Peyer's patch (tissue), 4 donors: ENCODE results near the gene LIPT2. TPM values are rescaled to one million over a fixed set of nuclear protein-coding genes. Genes with fewer than 3 reads are reported as not detected.

ENCODE experiments used
- DNase-seq, 3 donors: peaks; one replicate each; pipeline ENCODE4 v3.0.0-alpha.2; 2017 to 2019
- H3K27ac ChIP-seq, 4 donors: fragments of 200-600 bp; sonication (generic); one replicate each; pipeline ENCODE4 v1.5.1; 2016 to 2019
- H3K27me3 ChIP-seq, 2 donors: fragments of 200-600 bp; sonication (generic); one replicate each; pipeline ENCODE4 v1.5.1; 2019
- H3K36me3 ChIP-seq, 3 donors: fragments of 200-600 bp; sonication (generic); one replicate each; pipeline ENCODE4 v1.5.1; 2016 to 2019
- H3K4me1 ChIP-seq, 4 donors: fragments of 200-600 bp; sonication (generic); one replicate each; pipeline ENCODE4 v1.5.1; 2016 to 2019
- H3K4me3 ChIP-seq, 4 donors: fragments of 200-600 bp; sonication (generic); 1 replicate in 3 of 4; 2 replicates in 1 of 4; pipeline ENCODE4 v1.5.1; 2016 to 2019; ENCODE audit warnings: mild to moderate bottlenecking in 1 of 4
- H3K9me3 ChIP-seq, 4 donors: fragments of 200-600 bp; sonication (generic); one replicate each; pipeline ENCODE4 v1.5.1; 2016 to 2019; ENCODE audit warnings: mild to moderate bottlenecking in 1 of 4
- POLR2A ChIP-seq, 2 donors: fragments of 450-650 bp; IDR thresholded peaks; one replicate each; pipeline ENCODE4 v1.5.1; 2017; ENCODE audit warnings: antibody characterized with exemption in 2 of 2, mild to moderate bottlenecking in 2 of 2, moderate library complexity in 2 of 2
- small RNA-seq, 2 donors: library from RNA; depleted of rRNA; stranded (forward); fragments of <200 nt; gene quantifications; one replicate each; pipeline ENCODE3, GENCODE V24; 2016
- total RNA-seq, 4 donors: library from RNA; depleted of rRNA; stranded (reverse); fragments of >200 nt; gene quantifications; one replicate each; pipeline ENCODE4 v1.1.0, GENCODE V29; 2016
- TF ChIP-seq, protein P1 (sequence below), 6 experiments: fragments of 450-650 bp in 4 of 6; fragments of 200-600 bp in 2 of 6; sonication (generic) in 1 of 6; IDR thresholded peaks; one replicate each; pipeline ENCODE4 v1.5.1; 2017 to 2019; ENCODE audit warnings: antibody characterized with exemption in 6 of 6, mild to moderate bottlenecking in 3 of 6, moderate library complexity in 1 of 6

LIPT2 gene
- total RNA-seq, 4 donors from 2014 or later, result 7.5 to 9.6 (median 7.9) TPM; not detected in 1

- Histone ChIP-seq H3K4me1 (peaks cover 0 to 19% (median 1%) of the 10 kb centered on the region in 4 donors), H3K9me3 (no peaks in the 10 kb centered on the region), H3K36me3 (no peaks in the 10 kb centered on the region), H3K4me3 (no peak overlapping the region), H3K27me3 (no peaks in the 10 kb centered on the region), H3K27ac (peak overlapping the region in 2 of 4 donors; percentile 25 to 46)
- TF ChIP-seq, protein P1, sequence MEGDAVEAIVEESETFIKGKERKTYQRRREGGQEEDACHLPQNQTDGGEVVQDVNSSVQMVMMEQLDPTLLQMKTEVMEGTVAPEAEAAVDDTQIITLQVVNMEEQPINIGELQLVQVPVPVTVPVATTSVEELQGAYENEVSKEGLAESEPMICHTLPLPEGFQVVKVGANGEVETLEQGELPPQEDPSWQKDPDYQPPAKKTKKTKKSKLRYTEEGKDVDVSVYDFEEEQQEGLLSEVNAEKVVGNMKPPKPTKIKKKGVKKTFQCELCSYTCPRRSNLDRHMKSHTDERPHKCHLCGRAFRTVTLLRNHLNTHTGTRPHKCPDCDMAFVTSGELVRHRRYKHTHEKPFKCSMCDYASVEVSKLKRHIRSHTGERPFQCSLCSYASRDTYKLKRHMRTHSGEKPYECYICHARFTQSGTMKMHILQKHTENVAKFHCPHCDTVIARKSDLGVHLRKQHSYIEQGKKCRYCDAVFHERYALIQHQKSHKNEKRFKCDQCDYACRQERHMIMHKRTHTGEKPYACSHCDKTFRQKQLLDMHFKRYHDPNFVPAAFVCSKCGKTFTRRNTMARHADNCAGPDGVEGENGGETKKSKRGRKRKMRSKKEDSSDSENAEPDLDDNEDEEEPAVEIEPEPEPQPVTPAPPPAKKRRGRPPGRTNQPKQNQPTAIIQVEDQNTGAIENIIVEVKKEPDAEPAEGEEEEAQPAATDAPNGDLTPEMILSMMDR (IDR thresholded peaks at IDR 0.05), result no peak
- TF ChIP-seq POLR2A (IDR thresholded peaks at IDR 0.05), result no peak
- no peak for DNase-seq
Measured at GRCh38 chr11:74442636-74443035, 50.9 kb downstream of the LIPT2 start.

Small RNA genes within 50 kb of the gene (small RNA-seq; reads per million reads assigned to genes)
- 0 reads per million in 2 donors for gene CYCSP27

Other genes with a start within 250 kb of the LIPT2 start
- not detected for gene P4HA3, start 182.1 kb downstream of the LIPT2 start, total RNA-seq
- gene PGM2L1, start 95.3 kb downstream of the LIPT2 start, total RNA-seq, result 1 to 10 TPM; 1.2 to 5.8 (median 3.0) TPM
- 10 to 100 TPM; 13.5 to 86.0 (median 55.0) TPM for gene KCNE3, start 26.2 kb downstream of the LIPT2 start, total RNA-seq
- gene POLD3, start 98.9 kb upstream of the LIPT2 start, total RNA-seq, result 10 to 100 TPM; 19.8 to 55.3 (median 34.2) TPM
- not detected for gene CHRDL2, start 237.7 kb upstream of the LIPT2 start, total RNA-seq